ENCODE data around the gene CSAG2.
"Not testable (repeated sequence)": the region's sequence is repeated elsewhere in the genome, so short reads cannot be mapped to it uniquely, and the experiment has no call there.

CSAG2 gene

DNA sequence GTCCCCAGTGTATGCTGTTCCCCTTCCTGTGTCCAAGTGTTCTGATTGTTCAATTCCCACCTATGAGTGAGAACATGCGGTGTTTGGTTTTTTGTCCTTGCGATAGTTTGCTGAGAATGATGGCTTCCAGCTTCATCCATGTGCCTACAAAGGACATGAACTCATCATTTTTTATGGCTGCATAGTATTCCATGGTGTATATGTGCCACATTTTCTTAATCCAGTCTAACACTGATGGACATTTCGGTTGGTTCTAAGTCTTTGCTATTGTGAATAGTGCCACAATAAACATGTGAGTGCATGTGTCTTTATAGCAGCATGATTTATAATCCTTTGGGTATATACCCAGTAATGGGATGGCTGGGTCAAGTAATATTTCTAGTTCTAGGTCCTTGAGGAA, 34.4 kb downstream of the CSAG2 start:
- not testable (repeated sequence) for DNase-seq (ENCODE audit: insufficient read length, low spot score); FAIRE-seq

DNA sequence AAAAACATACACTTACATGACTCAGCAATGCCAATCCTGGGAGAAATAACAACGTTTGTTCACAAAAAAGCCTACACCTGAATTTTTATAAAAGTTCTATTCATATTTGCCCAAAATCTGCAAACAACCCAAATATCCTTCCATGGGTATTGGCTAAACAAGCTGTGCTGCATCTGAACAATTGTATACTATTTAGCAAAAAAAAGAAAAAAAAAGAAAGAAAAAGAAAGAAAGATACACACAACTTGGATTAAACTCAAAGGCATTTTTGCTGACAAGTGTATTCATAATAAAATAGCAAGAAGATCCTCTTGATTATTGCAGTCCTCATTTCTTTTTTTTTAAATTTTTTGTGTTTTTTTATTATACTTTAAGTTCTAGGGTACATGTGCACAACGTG, 34.9 kb downstream of the CSAG2 start:
- no peak for TF ChIP-seq POLR2A (IDR thresholded peaks at IDR 0.05; ENCODE audit: low read depth, low read length)
- FAIRE-seq (no peak), DNase-seq (ENCODE audit: insufficient read length, low spot score) (no peak)

DNA sequence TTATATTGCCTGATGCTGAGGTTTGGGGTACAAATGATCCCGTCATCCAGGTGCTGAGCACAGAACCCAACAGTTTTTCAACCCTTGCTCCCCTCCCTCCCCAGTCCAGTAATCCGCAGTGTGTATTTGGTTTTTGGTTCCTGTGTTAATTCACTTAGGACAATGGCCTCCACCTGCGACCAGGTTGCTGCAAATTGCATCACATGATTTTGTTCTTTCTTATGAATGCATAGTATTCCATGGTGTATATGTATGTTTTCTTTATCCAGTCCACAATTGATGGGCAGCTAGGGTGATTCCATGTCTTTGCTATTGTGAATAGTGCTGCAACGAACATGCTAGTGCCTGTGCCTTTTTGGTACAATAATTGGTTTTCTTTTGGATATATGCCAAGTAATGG, 46.0 kb downstream of the CSAG2 start:
- TF ChIP-seq POLR2A (IDR thresholded peaks at IDR 0.05; ENCODE audit: low read depth, low read length) = no peak
- no peak for DNase-seq (ENCODE audit: insufficient read length, low spot score)
- no peak for FAIRE-seq

DNA sequence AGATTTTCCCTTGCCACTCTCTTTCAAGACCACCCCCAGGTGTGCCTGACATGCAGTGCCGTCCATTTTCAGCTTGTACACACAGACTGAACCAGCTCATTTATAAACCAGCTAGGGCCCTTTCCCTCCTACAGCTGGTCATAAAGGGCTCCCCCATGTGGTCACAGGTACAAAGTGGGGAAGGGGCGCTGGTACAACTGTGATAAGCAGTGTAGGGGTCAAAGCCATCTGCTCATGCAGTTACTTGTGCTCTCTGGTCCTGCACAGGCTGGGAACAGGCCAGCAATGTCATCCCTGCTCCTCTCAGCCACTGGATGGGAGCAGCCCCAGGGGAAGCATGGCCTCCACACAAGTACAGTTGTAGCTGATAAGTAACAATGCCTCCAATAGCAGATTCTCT, 50.8 kb downstream of the CSAG2 start:
- no peak for TF ChIP-seq POLR2A (IDR thresholded peaks at IDR 0.05; ENCODE audit: low read depth, low read length)
- FAIRE-seq (no peak), DNase-seq (ENCODE audit: insufficient read length, low spot score) (no peak)
